Cardiac muscle cell (in vitro differentiated cells and primary cell): ENCODE data around the gene PCYOX1L. TPM values are rescaled to one million over a fixed set of nuclear protein-coding genes. Genes with fewer than 3 reads are reported as not detected.
A peak's percentile ranks its signal among the peaks of the same experiment; 100 is the strongest.

Experiments used
- DNase-seq, 2 donors: peaks; one replicate each; pipeline versions ENCODE4 v3.0.0 to v3.0.0-alpha.2; 2010 to 2017; ENCODE audit warnings: low read depth in 1 of 2, low spot score in 1 of 2
- H3K27ac ChIP-seq: fragments of 200-600 bp; sonication (generic); 2 replicates; pipeline ENCODE4 v1.5.1; 2016
- H3K27me3 ChIP-seq: fragments of 200-600 bp; sonication (generic); 2 replicates; pipeline ENCODE4 v1.6.0; 2016; ENCODE audit warnings: control low read depth
- H3K36me3 ChIP-seq: fragments of 200-600 bp; sonication (generic); 2 replicates; pipeline ENCODE4 v1.5.1; 2016; ENCODE audit warnings: control low read depth
- H3K4me1 ChIP-seq: fragments of 200-600 bp; sonication (generic); 2 replicates; pipeline ENCODE4 v1.8.1; 2017; ENCODE audit warnings: low read depth, mild to moderate bottlenecking, mixed run types
- H3K4me3 ChIP-seq: fragments of 200-600 bp; sonication (generic); 2 replicates; pipeline ENCODE4 v1.5.1; 2016; ENCODE audit warnings: mild to moderate bottlenecking
- H3K9me3 ChIP-seq: fragments of 200-600 bp; sonication (generic); 2 replicates; pipeline ENCODE4 v1.5.1; 2017; ENCODE audit warnings: low read depth, mild to moderate bottlenecking, control low read depth
- polyA plus RNA-seq: library from polyadenylated mRNA; unstranded; fragments of >200 nt; fragmentation: Nextera tagmentation; extraction: Ambion mirVana; gene quantifications from 2 replicates; pipeline ENCODE4 v1.2.1, GENCODE V29; 2016
- total RNA-seq: library from RNA; depleted of rRNA; stranded (reverse); fragments of >200 nt; gene quantifications from 2 replicates; pipeline ENCODE4 v1.2.3, GENCODE V29; 2016
- TF ChIP-seq, protein P1 (sequence below): IDR thresholded peaks from 2 replicates; pipeline ENCODE4 v1.5.1; 2012; ENCODE audit warnings: low read depth, mild to moderate bottlenecking, low read length

The PCYOX1L gene
- total and polyA plus RNA-seq, 2 experiments from 2014 or later: 15.3 to 16.1 TPM

DNA sequence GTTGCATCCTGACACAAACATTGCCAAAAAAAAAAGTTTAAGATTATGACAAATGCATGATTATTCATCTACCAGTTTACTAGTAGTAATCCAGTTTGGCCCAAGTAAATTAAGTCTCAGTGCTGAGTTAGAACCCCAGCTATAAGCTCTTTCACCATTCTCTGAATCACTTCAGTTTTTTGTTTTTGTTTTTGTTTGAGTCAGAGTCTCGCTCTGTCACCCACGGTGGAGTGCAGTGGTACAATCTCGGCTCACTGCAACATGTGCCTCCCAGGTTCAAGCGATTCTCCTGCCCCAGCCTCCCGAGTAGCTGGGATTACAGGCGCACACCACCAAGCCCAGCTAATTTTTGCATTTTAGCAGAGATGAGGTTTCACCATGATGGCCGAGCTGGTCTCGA lies 1.5 kb upstream of the PCYOX1L start:
- Histone ChIP-seq H3K27ac (no peak overlapping the region), H3K4me3 (no peak overlapping the region), H3K9me3 (no peaks in the 10 kb centered on the region), H3K27me3 (peaks cover 16% of the 10 kb centered on the region), H3K4me1 (no peaks in the 10 kb centered on the region), H3K36me3 (peaks cover 7% of the 10 kb centered on the region)
- TF ChIP-seq, protein P1, sequence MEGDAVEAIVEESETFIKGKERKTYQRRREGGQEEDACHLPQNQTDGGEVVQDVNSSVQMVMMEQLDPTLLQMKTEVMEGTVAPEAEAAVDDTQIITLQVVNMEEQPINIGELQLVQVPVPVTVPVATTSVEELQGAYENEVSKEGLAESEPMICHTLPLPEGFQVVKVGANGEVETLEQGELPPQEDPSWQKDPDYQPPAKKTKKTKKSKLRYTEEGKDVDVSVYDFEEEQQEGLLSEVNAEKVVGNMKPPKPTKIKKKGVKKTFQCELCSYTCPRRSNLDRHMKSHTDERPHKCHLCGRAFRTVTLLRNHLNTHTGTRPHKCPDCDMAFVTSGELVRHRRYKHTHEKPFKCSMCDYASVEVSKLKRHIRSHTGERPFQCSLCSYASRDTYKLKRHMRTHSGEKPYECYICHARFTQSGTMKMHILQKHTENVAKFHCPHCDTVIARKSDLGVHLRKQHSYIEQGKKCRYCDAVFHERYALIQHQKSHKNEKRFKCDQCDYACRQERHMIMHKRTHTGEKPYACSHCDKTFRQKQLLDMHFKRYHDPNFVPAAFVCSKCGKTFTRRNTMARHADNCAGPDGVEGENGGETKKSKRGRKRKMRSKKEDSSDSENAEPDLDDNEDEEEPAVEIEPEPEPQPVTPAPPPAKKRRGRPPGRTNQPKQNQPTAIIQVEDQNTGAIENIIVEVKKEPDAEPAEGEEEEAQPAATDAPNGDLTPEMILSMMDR: no peak
- DNase-seq: no peak

DNA sequence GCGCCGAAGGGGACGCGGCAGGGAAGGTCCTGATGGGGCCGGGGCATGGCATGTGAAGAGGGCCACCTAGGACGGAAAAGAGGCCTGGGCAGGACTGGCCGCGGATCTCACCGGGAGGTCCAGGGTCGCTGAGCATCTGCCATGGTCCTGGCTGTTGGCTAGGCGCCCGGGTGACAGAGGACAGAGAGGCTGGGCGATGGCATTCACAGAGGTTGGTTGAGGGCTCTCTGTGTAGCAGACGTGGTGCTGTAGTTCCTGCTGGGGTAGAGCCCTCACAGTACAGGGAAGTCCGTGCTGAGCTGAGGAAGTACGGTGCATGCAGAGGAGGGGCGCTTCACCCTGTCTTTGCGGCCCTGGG lies 427 bp downstream of the PCYOX1L start:
- peak; percentile 12 to 33 for DNase-seq
- no peaks in the 10 kb centered on the region for H3K4me1 ChIP-seq
- TF ChIP-seq, protein P1: no peak
- H3K4me3 ChIP-seq: peak overlapping the region; percentile 92
- H3K27me3 ChIP-seq: peaks cover 16% of the 10 kb centered on the region
- H3K36me3 ChIP-seq: no peaks in the 10 kb centered on the region
- no peak overlapping the region for H3K27ac ChIP-seq
- H3K9me3 ChIP-seq: no peaks in the 10 kb centered on the region

GRCh38 chr5:149358868-149359495 lies 1.1 kb downstream of the PCYOX1L start:
- Histone ChIP-seq H3K27me3 (peaks cover 16% of the 10 kb centered on the region), H3K4me3 (no peak overlapping the region), H3K27ac (no peak overlapping the region), H3K9me3 (no peaks in the 10 kb centered on the region), H3K36me3 (no peaks in the 10 kb centered on the region), H3K4me1 (no peaks in the 10 kb centered on the region)
- DNase-seq: no peak
- TF ChIP-seq, protein P1: no peak

DNA sequence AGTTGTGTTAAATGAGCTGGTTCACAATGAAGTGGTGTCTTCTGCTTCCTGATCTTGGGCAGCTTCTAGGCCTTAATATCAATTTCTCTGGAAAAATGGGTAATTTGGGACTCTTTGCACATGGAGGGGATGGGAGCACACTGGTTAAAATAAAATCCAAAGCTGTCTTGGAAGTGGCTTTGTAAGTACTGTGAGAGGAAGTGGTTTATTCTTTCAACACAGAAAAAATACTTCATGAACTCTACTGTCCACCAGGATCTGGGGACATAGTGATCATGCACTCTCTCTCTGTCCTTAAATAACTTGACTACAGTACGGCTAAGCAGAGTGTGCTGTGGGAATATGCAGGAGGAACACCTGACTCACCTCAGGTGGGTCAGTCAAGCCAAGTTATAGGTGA lies 2.4 kb downstream of the PCYOX1L start:
- no peaks in the 10 kb centered on the region for H3K9me3 ChIP-seq
- no peak overlapping the region for H3K27ac ChIP-seq
- peaks cover 16% of the 10 kb centered on the region for H3K27me3 ChIP-seq
- DNase-seq: no peak
- H3K4me1 ChIP-seq: no peaks in the 10 kb centered on the region
- H3K36me3 ChIP-seq: no peaks in the 10 kb centered on the region
- H3K4me3 ChIP-seq: no peak overlapping the region
- TF ChIP-seq, protein P1: no peak

- Histone ChIP-seq H3K36me3 (no peaks in the 10 kb centered on the region), H3K9me3 (no peaks in the 10 kb centered on the region), H3K4me1 (no peaks in the 10 kb centered on the region), H3K4me3 (no peak overlapping the region), H3K27ac (no peak overlapping the region), H3K27me3 (peaks cover 16% of the 10 kb centered on the region)
- TF ChIP-seq, protein P1: no peak
- DNase-seq: no peak
Observed at GRCh38 chr5:149362541-149362940, 4.7 kb downstream of the PCYOX1L start.
